ENCODE data around the gene NFKB1.

The NFKB1 gene

GRCh38 chr4:102530986-102531385 lies 29.8 kb downstream of the NFKB1 start:
- no peak for DNase-seq (ENCODE audit: low read depth)

- DNase-seq (ENCODE audit: low read depth): no peak
Measured at GRCh38 chr4:102531462-102531861, 30.3 kb downstream of the NFKB1 start.

- DNase-seq (ENCODE audit: low read depth): no peak
Measured at GRCh38 chr4:102533348-102533747, 32.2 kb downstream of the NFKB1 start.

GRCh38 chr4:102533904-102534303 lies 32.7 kb downstream of the NFKB1 start:
- no peak for DNase-seq (ENCODE audit: low read depth)

GRCh38 chr4:102534845-102535244 lies 33.7 kb downstream of the NFKB1 start:
- no peak for DNase-seq (ENCODE audit: low read depth)

- DNase-seq (ENCODE audit: low read depth): no peak
Measured at GRCh38 chr4:102535398-102536082, 34.4 kb downstream of the NFKB1 start.

GRCh38 chr4:102536768-102537167 lies 35.6 kb downstream of the NFKB1 start:
- no peak for DNase-seq (ENCODE audit: low read depth)

GRCh38 chr4:102537269-102537668 lies 36.1 kb downstream of the NFKB1 start:
- no peak for DNase-seq (ENCODE audit: low read depth)

- DNase-seq (ENCODE audit: low read depth): no peak
Measured at GRCh38 chr4:102541697-102542096, 40.5 kb downstream of the NFKB1 start.

GRCh38 chr4:102543030-102543928 lies 42.1 kb downstream of the NFKB1 start:
- DNase-seq (ENCODE audit: low read depth): no peak

GRCh38 chr4:102546635-102547034 lies 45.5 kb downstream of the NFKB1 start:
- no peak for DNase-seq (ENCODE audit: low read depth)

GRCh38 chr4:102547973-102548372 lies 46.8 kb downstream of the NFKB1 start:
- no peak for DNase-seq (ENCODE audit: low read depth)

GRCh38 chr4:102551958-102552565 lies 50.9 kb downstream of the NFKB1 start:
- DNase-seq (ENCODE audit: low read depth): no peak

- DNase-seq (ENCODE audit: low read depth): no peak
Measured at GRCh38 chr4:102552781-102553180, 51.6 kb downstream of the NFKB1 start.

- no peak for DNase-seq (ENCODE audit: low read depth)
Measured at GRCh38 chr4:102553982-102554381, 52.8 kb downstream of the NFKB1 start.

- DNase-seq (ENCODE audit: low read depth): no peak
Measured at GRCh38 chr4:102554482-102554881, 53.3 kb downstream of the NFKB1 start.

GRCh38 chr4:102554992-102555391 lies 53.8 kb downstream of the NFKB1 start:
- DNase-seq (ENCODE audit: low read depth): no peak

- DNase-seq (ENCODE audit: low read depth): no peak
Measured at GRCh38 chr4:102557636-102558035, 56.5 kb downstream of the NFKB1 start.

GRCh38 chr4:102560115-102560514 lies 59.0 kb downstream of the NFKB1 start:
- no peak for DNase-seq (ENCODE audit: low read depth)

- no peak for DNase-seq (ENCODE audit: low read depth)
Measured at GRCh38 chr4:102560571-102561341, 59.6 kb downstream of the NFKB1 start.

- DNase-seq (ENCODE audit: low read depth): no peak
Measured at GRCh38 chr4:102563000-102563399, 61.8 kb downstream of the NFKB1 start.

- peak; percentile 7 for DNase-seq (ENCODE audit: low read depth)
Measured at GRCh38 chr4:102564399-102565059, 63.4 kb downstream of the NFKB1 start.
